Measurements from ENCODE around the gene PRC1.
A peak's percentile ranks its signal among the peaks of the same experiment; 100 is the strongest.

PRC1 gene

GRCh38 chr15:90947577-90948357, 46.6 kb downstream of the PRC1 start:
- Histone ChIP-seq H3K27ac (no peak overlapping the region), H3K4me3 (no peak overlapping the region)
- TF ChIP-seq, protein P1, sequence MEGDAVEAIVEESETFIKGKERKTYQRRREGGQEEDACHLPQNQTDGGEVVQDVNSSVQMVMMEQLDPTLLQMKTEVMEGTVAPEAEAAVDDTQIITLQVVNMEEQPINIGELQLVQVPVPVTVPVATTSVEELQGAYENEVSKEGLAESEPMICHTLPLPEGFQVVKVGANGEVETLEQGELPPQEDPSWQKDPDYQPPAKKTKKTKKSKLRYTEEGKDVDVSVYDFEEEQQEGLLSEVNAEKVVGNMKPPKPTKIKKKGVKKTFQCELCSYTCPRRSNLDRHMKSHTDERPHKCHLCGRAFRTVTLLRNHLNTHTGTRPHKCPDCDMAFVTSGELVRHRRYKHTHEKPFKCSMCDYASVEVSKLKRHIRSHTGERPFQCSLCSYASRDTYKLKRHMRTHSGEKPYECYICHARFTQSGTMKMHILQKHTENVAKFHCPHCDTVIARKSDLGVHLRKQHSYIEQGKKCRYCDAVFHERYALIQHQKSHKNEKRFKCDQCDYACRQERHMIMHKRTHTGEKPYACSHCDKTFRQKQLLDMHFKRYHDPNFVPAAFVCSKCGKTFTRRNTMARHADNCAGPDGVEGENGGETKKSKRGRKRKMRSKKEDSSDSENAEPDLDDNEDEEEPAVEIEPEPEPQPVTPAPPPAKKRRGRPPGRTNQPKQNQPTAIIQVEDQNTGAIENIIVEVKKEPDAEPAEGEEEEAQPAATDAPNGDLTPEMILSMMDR (IDR thresholded peaks at IDR 0.05) = no peak
- DNase-seq (ENCODE audit: low spot score) = no peak

GRCh38 chr15:90946941-90947576, 47.3 kb downstream of the PRC1 start:
- TF ChIP-seq, protein P1 (IDR thresholded peaks at IDR 0.05) = no peak
- no peak for DNase-seq (ENCODE audit: low spot score)
- Histone ChIP-seq H3K27ac (no peak overlapping the region), H3K4me3 (no peak overlapping the region)

DNA sequence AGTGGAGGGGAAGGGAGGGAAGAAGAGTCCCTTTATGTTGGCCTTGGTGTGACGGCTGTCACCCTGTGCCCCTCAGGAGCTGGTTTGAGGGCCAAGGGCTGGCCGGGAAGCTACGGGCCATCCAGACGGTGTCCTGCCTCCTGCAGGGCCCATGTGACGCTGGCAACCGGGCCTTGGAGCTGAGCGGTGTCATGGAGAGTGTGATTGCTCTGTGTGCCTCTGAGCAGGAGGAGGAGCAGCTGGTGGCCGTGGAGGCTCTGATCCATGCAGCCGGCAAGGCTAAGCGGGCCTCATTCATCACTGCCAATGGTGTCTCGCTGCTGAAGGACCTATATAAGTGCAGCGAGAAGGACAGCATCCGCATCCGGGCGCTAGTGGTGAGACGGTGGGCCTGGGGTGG, 47.8 kb downstream of the PRC1 start:
- H3K27ac ChIP-seq = no peak overlapping the region
- DNase-seq (ENCODE audit: low spot score) = no peak
- no peak overlapping the region for H3K4me3 ChIP-seq
- TF ChIP-seq, protein P1 (IDR thresholded peaks at IDR 0.05) = no peak

DNA sequence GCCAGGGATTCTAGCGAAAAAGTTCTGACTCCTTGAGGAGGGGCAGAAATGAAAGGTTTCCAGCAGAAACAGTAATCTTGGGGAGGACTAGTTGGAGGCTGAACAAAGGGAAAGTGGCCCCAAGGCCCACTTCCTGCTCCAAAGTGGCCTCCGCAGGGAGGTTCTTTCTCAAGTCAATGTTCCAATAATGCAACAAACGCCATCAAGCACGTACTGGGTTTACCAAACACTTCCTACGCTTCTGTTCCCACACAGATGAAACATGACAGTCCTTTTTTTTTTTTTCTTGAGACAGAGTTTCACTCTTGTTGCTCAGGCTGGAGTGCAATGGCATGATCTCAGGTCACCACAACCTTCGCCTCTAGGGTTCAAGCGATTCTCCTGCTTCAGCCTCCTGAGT, 49.2 kb downstream of the PRC1 start:
- H3K27ac ChIP-seq = no peak overlapping the region
- TF ChIP-seq, protein P1 (IDR thresholded peaks at IDR 0.05) = no peak
- DNase-seq (ENCODE audit: low spot score) = no peak
- H3K4me3 ChIP-seq = no peak overlapping the region

GRCh38 chr15:90942354-90943120, 51.8 kb downstream of the PRC1 start:
- Histone ChIP-seq H3K4me3 (no peak overlapping the region), H3K27ac (no peak overlapping the region)
- DNase-seq (ENCODE audit: low spot score) = peak; percentile 56
- TF ChIP-seq, protein P1 (IDR thresholded peaks at IDR 0.05) = no peak

DNA sequence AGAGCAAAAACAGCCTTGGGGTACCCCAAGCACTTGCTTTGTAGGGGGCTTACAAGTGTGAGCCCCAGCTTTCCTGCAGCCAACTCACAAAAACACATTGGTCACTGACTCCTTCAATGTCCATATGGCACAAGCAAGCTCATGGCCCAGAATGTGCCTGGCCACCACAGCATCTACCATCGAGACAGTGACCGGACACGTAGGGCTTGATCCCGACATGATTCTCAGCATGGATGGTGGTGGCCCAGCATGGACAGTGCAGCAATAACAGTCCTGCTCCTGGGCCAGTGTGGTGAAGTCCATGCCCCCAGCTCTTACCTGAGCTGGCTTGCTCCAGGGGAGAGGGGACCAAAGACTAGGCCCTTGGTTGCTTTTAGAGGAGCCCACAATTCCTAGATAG, 53.3 kb downstream of the PRC1 start:
- TF ChIP-seq, protein P1 (IDR thresholded peaks at IDR 0.05) = no peak
- no peak overlapping the region for H3K27ac ChIP-seq
- H3K4me3 ChIP-seq = no peak overlapping the region
- DNase-seq (ENCODE audit: low spot score) = peak; percentile 62
